Measurements from ENCODE around the gene LMO7.

Gene LMO7

GRCh38 chr13:75635828-75636435, at the start of gene LMO7:
Gene LMO7 (plus strand): TSS chr13:75636330. CDS start chr13:75636658, 328 bp downstream.
- DNase-seq, result peak; percentile 63

DNA sequence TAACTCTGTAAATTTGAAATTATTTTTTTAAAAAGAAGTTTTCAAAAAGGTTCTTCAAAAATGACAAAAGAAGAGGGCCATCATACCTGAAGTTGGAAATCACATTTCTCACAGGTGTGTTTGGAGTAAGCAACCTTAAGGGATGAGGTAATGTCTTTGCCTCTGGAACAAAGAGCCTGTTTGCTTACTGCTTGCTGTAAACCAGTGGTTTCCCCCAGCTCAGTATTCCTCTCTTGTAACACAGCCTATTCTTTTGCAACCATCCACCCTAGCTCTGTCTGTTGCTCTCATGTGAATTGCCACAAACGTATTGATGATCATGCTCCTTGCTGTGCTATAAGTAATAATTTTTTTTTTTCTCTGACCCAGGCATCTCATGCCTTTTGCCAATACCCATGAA, 48.5 kb upstream of the LMO7 start:
- DNase-seq, result no peak

DNA sequence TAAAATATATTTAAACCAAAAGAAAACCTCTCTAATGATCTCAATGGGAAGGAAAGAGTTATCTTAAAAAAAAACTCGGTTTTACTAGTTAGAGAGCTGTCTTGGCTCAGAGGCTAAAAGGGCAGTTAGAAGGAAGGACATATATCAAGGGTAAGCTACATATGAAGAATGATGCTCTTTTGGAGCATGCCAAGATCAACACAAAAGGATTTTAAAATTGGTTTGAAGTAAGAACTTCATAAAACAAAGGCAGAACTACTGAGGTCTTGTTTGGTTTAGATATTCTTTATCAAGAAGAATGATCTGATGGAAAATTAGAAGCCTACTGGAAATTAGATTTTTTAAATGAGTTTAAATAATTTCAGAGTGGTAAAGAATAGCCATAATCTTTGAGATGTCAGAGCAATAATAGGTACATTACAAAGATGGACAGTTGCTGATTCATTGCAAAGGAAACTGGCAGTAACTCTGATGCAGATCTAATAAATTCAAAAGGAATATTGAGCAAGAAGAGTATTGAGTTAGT, 39.4 kb upstream of the LMO7 start:
- DNase-seq, result no peak

GRCh38 chr13:75600371-75600770, 35.8 kb upstream of the LMO7 start:
- no peak for DNase-seq

DNA sequence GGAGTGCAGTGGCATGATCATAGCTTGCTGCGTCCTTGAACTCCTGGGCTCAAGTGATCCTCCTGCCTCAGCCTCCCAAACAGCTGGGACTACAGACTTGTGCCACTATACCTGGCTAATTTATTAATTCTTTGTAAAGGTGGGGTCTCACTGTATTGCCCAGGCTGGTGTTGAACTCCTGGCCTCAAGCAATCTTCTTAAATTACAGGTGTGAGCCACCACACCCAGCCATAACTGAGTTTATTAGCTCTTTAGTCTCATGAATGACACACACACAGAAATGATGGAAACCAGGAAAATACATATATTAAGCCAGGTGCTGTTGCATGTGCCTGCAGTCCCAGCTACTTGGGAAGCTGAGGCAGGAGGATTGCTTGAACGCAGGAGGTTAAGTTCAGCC, 33.1 kb upstream of the LMO7 start:
- DNase-seq, result no peak

GRCh38 chr13:75607447-75607846, 28.7 kb upstream of the LMO7 start:
- DNase-seq, result no peak

DNA sequence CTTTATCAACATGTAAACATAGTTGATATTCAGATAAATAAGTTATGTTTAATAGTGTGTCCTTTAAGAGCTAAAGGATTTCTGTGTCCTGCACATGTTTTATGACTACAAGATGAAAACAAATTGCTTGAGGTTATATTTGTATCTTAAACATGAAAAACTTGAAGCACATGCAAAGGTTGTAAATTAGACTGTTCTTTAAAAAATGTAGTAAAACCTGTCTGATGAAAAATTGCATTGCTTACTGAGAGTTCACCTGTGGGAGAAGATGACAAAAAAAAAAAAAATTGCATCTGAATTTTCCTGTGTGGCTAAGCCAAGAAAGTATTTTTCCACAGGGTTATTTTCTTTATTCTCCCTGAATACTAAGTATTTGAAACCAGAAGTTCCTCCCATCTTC, 25.7 kb upstream of the LMO7 start:
- DNase-seq, result no peak

DNA sequence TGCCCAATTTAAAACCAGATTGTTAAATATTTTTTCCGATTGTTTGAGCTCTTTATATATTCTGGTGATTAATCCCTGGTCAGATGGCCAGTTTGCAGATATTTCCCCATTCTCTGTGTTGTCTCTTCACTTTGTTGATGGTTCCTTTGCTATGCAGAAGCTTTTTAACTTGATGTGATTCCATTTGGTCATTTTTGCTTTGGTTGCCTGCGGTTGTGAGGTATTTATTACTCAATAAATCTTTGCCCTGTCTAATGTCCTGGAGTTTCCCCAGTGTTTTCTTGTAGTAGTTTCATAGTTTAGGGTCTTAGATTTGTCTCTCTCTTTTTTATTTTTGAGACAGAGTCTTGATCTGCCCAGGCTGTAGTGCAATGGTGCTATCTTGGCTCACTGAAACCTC, 23.8 kb upstream of the LMO7 start:
- no peak for DNase-seq

GRCh38 chr13:75617230-75617629, 18.9 kb upstream of the LMO7 start:
- DNase-seq, result no peak

GRCh38 chr13:75618308-75618707, 17.8 kb upstream of the LMO7 start:
- DNase-seq, result no peak

GRCh38 chr13:75620020-75620419, 16.1 kb upstream of the LMO7 start:
- no peak for DNase-seq

DNA sequence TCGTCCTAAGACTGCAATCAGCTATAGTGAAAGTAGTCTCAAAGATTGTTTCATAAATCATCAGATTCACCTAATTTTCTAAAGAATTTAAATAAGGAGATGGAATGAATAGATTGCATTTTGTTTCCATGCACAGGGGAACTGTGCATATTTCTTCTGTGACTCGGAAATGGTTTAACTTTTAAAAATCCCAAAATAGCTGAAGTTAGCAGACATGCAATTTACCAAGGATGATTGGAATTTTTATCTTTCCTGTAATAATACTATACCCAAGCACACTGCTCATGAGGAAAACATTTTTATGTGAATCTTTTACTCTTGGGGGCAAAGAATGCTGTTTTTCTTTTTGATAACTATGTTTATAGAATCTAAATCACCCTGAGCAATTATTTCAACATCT, 15.0 kb upstream of the LMO7 start:
- no peak for DNase-seq

DNA sequence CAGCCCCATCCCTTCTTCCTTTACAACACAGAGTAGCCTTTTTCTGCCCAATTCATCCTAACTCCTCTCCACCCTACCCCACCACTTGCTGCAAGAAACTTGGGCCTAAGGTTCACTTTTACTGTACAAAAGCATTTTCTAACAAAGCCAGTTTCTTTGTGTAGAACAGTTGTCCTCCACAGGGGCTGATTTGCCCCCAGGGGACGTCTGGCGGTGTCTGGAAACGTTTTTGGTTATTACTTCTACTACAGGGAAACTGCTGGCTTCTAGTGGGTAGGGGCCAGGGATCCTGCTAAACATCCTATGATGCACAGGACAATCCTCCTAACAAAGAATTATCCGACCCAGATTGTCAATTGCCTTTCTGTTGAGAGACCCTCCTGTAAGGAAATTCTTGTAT, 7.3 kb upstream of the LMO7 start:
- no peak for DNase-seq

DNA sequence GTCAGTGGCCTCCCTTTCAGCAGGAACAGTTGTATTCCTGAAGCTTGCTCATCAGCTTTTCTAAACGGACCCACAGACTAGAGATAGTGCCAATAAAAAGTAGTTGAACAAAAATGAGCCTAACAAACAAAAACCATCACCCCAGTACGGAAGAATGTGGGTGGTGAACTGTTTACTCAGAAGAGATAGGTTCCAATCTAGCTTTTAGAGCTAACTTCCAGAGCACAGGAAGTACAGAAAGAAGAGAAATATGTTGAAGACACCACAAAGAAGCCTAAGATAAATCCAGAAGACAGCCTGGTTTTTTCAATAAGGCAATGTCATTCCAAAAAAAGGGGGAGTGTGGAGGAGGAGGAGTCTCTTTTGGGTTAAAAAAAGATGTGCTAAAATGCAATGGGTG, 2.8 kb upstream of the LMO7 start:
- DNase-seq, result no peak

DNA sequence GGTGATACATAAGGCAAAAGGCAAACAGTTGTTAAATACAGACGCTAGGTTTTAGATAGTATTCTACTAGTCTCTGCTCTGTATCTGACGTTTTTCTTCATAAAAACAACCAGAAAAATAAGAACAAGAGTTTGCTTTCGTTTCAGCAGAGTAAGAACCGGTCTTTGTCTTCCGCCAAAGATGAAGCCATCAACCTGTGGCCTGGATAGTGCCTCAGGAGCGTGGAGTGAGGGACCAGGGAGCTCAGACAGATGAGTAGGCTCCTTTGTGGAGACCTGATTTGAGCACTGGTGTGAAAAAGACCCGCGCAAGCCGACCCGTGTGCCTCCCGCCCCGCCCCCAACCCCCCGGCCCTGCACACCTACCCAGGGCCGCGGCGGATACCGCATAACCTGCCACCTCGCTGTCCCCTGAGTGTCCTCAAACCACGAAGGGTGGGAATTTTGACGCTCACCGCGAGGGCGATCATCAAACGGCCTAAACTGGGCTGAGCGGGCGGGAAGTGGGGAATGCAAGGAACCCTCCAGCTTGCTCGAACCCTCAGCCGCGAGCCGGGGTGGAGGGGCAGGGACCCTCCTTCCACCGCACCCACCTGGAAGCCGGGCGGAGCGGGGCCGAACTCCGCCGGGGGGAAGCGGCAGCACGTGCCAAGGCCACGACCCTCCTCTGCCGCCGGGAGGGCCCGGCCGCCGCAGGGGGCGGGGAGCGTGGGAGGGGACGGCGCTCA, 866 bp upstream of the LMO7 start:
- DNase-seq, result peak; percentile 18

GRCh38 chr13:75636436-75637180, 478 bp downstream of the LMO7 start:
- DNase-seq, result no peak

DNA sequence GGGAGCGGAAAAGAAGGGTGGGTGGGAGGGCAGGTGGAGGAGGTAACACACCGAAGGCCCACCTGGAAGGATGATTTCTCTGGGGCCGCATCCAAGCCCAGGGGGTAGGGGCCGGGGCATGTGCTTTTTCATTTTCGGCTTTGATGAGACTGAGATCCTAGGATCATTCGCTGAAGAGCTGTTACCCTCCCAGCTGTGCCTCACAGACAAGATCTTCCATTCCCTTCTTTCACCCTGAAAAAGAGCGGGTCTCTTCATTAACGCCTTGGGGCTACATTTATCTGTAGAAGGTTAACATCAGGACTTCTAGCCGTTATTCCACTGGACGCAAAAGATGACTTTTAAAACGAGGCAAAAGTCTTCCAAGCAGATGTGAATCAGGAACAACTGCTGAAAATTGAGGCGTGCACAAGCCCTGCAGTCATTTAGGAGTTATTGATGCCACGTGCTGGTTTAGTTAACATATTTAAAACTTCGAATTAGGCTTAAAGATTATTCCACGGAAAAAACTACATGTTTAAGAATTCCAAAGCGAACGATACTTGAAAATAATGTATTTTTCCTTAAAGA, 1.1 kb downstream of the LMO7 start:
- DNase-seq, result no peak

GRCh38 chr13:75639454-75639853, 3.3 kb downstream of the LMO7 start:
- DNase-seq, result no peak

- no peak for DNase-seq
Measured at GRCh38 chr13:75641026-75641425, 4.9 kb downstream of the LMO7 start.

DNA sequence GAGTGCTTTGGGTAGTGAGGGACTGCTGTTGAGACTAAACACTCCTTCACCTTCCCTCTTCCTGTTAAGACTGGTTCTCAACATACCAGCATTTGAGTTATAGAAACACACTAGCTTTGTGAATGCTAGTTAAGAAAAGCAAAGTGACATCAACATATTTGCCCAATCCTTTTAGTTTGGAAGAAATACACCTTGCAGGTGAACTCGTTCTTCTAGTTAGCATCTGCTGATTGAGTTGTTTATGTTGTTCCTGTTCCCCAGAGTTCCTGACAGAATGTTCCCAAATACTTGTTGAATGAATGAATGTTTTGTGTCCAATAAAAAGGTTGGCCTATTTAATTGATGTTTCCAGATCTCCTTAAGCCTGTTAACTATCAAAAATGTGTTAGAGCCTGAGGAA, 7.1 kb downstream of the LMO7 start:
- DNase-seq, result no peak

- DNase-seq, result no peak
Measured at GRCh38 chr13:75643693-75644092, 7.6 kb downstream of the LMO7 start.

DNA sequence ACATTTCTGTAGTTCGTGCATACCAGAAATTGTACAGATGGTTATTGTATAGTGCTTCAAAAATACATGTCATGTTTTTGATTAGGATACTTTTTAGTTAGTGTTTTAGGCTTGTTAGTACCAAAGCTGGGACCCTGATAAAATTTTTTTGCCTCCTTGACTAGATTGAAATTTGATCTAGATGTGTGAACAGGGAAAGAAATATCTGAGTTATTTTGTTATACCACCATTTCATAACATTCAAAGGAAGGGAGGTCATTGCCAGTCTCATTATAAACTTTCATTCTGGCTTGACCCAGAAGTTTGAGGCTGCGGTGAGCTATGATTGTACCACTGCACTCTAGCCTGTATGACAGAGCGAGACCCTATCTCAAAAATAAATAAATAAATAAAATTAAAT, 9.0 kb downstream of the LMO7 start:
- DNase-seq, result no peak

DNA sequence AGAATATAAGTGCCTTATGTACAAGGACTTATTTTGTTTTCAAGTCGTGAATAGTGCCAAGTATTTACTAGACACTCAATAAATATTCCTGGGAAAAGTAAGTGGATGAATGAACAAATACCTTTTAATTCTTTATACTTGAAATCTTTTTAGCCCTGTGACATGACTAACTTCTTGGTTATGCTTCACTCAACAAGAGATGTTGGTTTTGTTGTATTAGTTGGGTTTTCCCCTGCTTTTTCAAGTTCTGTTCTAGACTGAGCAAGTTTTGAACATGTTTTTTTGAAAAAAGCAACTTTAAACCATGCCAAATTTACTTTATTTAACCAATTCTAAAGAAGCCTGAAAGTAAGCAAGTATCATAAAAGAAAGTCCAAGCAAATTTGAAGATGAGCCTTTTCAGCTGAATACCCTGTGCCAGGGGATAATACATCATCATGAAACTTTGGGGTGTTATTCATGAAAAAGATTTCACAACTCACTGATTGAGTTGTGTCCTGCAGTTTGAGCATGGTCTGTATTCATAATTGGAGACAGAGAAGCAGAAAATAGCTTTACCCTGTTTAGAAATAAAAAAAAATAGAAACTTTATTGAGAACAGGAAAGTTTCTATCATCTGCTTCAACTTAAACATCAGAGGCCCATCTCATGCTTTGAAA, 11.1 kb downstream of the LMO7 start:
- no peak for DNase-seq
